Forelimb muscle (tissue), 1 donor: ENCODE data around the gene PSMB8. TPM values are rescaled to one million over a fixed set of nuclear protein-coding genes. Genes with fewer than 3 reads are reported as not detected.
"Not testable (repeated sequence)": the region's sequence is repeated elsewhere in the genome, so short reads cannot be mapped to it uniquely, and the experiment has no call there.

Experiments used
- DNase-seq: peaks from one replicate; pipeline ENCODE4 v3.0.0-alpha.2; 2013; ENCODE audit warnings: low read depth
- polyA plus RNA-seq: library from polyadenylated mRNA; unstranded; fragments of 120-200 nt; gene quantifications from one replicate; pipeline ENCODE4 v1.2.1, GENCODE V29; 2013; ENCODE audit not compliant: insufficient read length

Gene PSMB8
- polyA plus RNA-seq, 1 donor = 11.8 TPM

GRCh38 chr6:32838114-32838958 lies 5.5 kb downstream of the PSMB8 start, which contains the start of gene TAP2:
TAP2 (minus strand) TSS chr6:32838739; CDS start chr6:32838233, 506 bp downstream.
- DNase-seq = peak; percentile 83

GRCh38 chr6:32837651-32838113 lies 6.2 kb downstream of the PSMB8 start:
- DNase-seq = no peak

- DNase-seq = no peak
Observed at GRCh38 chr6:32836873-32837272, 7.0 kb downstream of the PSMB8 start.

GRCh38 chr6:32835167-32835893 lies 8.5 kb downstream of the PSMB8 start:
- DNase-seq = no peak

- DNase-seq = no peak
Observed at GRCh38 chr6:32833664-32834063, 10.2 kb downstream of the PSMB8 start.

GRCh38 chr6:32832535-32832934 lies 11.3 kb downstream of the PSMB8 start:
- no peak for DNase-seq

- no peak for DNase-seq
Observed at GRCh38 chr6:32830936-32831335, 12.9 kb downstream of the PSMB8 start.

- no peak for DNase-seq
Observed at GRCh38 chr6:32830017-32830416, 13.8 kb downstream of the PSMB8 start.

- DNase-seq = no peak
Observed at GRCh38 chr6:32829495-32829894, 14.4 kb downstream of the PSMB8 start.

GRCh38 chr6:32827025-32827424 lies 16.8 kb downstream of the PSMB8 start:
- no peak for DNase-seq

GRCh38 chr6:32825966-32826365 lies 17.9 kb downstream of the PSMB8 start:
- no peak for DNase-seq

GRCh38 chr6:32819729-32820128 lies 24.1 kb downstream of the PSMB8 start:
- DNase-seq = no peak

- no peak for DNase-seq
Observed at GRCh38 chr6:32818867-32819266, 25.0 kb downstream of the PSMB8 start.

GRCh38 chr6:32816746-32817204 lies 27.1 kb downstream of the PSMB8 start, which contains the start of gene HLA-DOB:
HLA-DOB (minus strand) TSS chr6:32817002; CDS start chr6:32816951, 51 bp downstream.
- no peak for DNase-seq

- DNase-seq = no peak
Observed at GRCh38 chr6:32815996-32816395, 27.9 kb downstream of the PSMB8 start.

GRCh38 chr6:32815115-32815514 lies 28.7 kb downstream of the PSMB8 start:
- no peak for DNase-seq

- no peak for DNase-seq
Observed at GRCh38 chr6:32814145-32814544, 29.7 kb downstream of the PSMB8 start.

- no peak for DNase-seq
Observed at GRCh38 chr6:32809171-32809570, 34.7 kb downstream of the PSMB8 start.

GRCh38 chr6:32807020-32807580 lies 36.7 kb downstream of the PSMB8 start:
- no peak for DNase-seq

- not testable (repeated sequence) for DNase-seq
Observed at GRCh38 chr6:32805404-32805803, 38.4 kb downstream of the PSMB8 start.

- no peak for DNase-seq
Observed at GRCh38 chr6:32803416-32803815, 40.4 kb downstream of the PSMB8 start.

GRCh38 chr6:32799740-32800139 lies 44.1 kb downstream of the PSMB8 start:
- no peak for DNase-seq
